A673 (cell line): ENCODE measurements around the gene XPNPEP3. TPM values are rescaled to one million over a fixed set of nuclear protein-coding genes. Genes with fewer than 3 reads are reported as not detected.
"Not testable (repeated sequence)": the region's sequence is repeated elsewhere in the genome, so short reads cannot be mapped to it uniquely, and the experiment has no call there.

Source experiments
- BruUV-seq: library from RNA; stranded (reverse); fragments of 400-500 nt; replicated peaks from 2 replicates; lab custom pipeline; 2021; lab: Mats Ljungman, UMichigan
- CTCF ChIA-PET: fragments of 300-600 bp; sonication (Branson Sonifier 250); formaldehyde crosslinking; loops from one replicate; lab custom pipeline; 2022; ENCODE audit warnings: antibody characterized with exemption; lab: Charles Lee
- POLR2A ChIA-PET: fragments of 300-600 bp; sonication (Branson Sonifier 250); formaldehyde crosslinking; loops from one replicate; lab custom pipeline; 2022; ENCODE audit warnings: antibody characterized with exemption; ENCODE audit not compliant: low non-redundant PET; lab: Charles Lee
- DNase-seq: peaks from one replicate; pipeline ENCODE4 v3.0.0-alpha.2; 2015; ENCODE audit warnings: low spot score
- H3K27ac ChIP-seq: fragments of 200-600 bp; sonication (generic); 2 replicates; pipeline ENCODE4 v1.5.1; 2016; ENCODE audit warnings: mixed run types, low read depth, mild to moderate bottlenecking, mixed read lengths, antibody characterized with exemption, low read length; ENCODE audit not compliant: poor library complexity, severe bottlenecking
- H3K27me3 ChIP-seq: fragments of 200-600 bp; sonication (generic); replicated peaks from 2 replicates; pipeline ENCODE4 v1.6.1; 2017; ENCODE audit warnings: mixed run types, low read depth, mild to moderate bottlenecking, mixed read lengths, antibody characterized with exemption, low read length; ENCODE audit not compliant: insufficient read depth, poor library complexity
- H3K36me3 ChIP-seq: fragments of 200-600 bp; sonication (generic); 2 replicates; pipeline ENCODE4 v1.6.1; 2016; ENCODE audit warnings: mixed run types, mild to moderate bottlenecking, mixed read lengths, antibody characterized with exemption, low read length; ENCODE audit not compliant: insufficient read depth, poor library complexity, severe bottlenecking
- H3K4me1 ChIP-seq: fragments of 200-600 bp; sonication (generic); 2 replicates; pipeline ENCODE4 v1.6.1; 2017; ENCODE audit warnings: mixed run types, mild to moderate bottlenecking, mixed read lengths, antibody characterized with exemption, low read length; ENCODE audit not compliant: insufficient read depth, poor library complexity, severe bottlenecking
- H3K4me3 ChIP-seq: fragments of 200-600 bp; sonication (generic); 2 replicates; pipeline ENCODE4 v1.5.1; 2016; ENCODE audit warnings: low read depth, mixed run types, mild to moderate bottlenecking, mixed read lengths, low read length; ENCODE audit not compliant: poor library complexity, severe bottlenecking
- H3K9me3 ChIP-seq: fragments of 200-600 bp; sonication (generic); 2 replicates; pipeline ENCODE4 v1.6.1; 2016; ENCODE audit warnings: mixed run types, low read depth, mild to moderate bottlenecking, mixed read lengths, antibody characterized with exemption, low read length; ENCODE audit not compliant: poor library complexity, severe bottlenecking
- CTCF ChIP-seq: fragments of 300-800, 200-600 bp; sonication (generic); conservative IDR thresholded peaks from 2 replicates; pipeline ENCODE4 v1.5.1; 2017; ENCODE audit warnings: low read depth, mild to moderate bottlenecking, antibody characterized with exemption, low read length, moderate library complexity, mixed read lengths
- EZH2 ChIP-seq: fragments of 200-600 bp; sonication (generic); IDR thresholded peaks from 2 replicates; pipeline ENCODE4 v1.6.1; 2017; ENCODE audit warnings: borderline replicate concordance, low read depth, mild to moderate bottlenecking, mixed read lengths, antibody characterized with exemption, low read length; ENCODE audit not compliant: poor library complexity, severe bottlenecking
- intact Hi-C: fragments of 100-400 bp; cut with micrococcal nuclease; formaldehyde crosslinking; loops from one replicate; pipeline ENCODE4 v1.10.0; 2022; ENCODE audit not compliant: unreplicated experiment
- total RNA-seq: library from RNA; stranded (reverse); gene quantifications from 2 replicates; pipeline ENCODE4 v1.2.3, GENCODE V29; 2021

The XPNPEP3 gene
- total RNA-seq, 1 experiment from 2014 or later, result 31.3 TPM

GRCh38 chr22:40867109-40867508 is 10.2 kb downstream of the XPNPEP3 start:
- POLR2A ChIA-PET, result no interaction called here
- Histone ChIP-seq H3K9me3 (no peaks in the 10 kb centered on the region), H3K4me3 (no peak overlapping the region), H3K27me3 (no peaks in the 10 kb centered on the region), H3K36me3 (peaks cover 18% of the 10 kb centered on the region), H3K27ac (no peak overlapping the region), H3K4me1 (peaks cover 4% of the 10 kb centered on the region)
- no peak for DNase-seq
- TF ChIP-seq CTCF, result no peak
- no peak for TF ChIP-seq EZH2
- CTCF ChIA-PET, result no interaction called here
- intact Hi-C loops, result no loop called here
- no TSS peak for BruUV-seq

GRCh38 chr22:40868379-40868778 is 11.4 kb downstream of the XPNPEP3 start:
- BruUV-seq, result not testable (repeated sequence)

GRCh38 chr22:40874016-40874415 is 17.1 kb downstream of the XPNPEP3 start:
- POLR2A ChIA-PET, result no interaction called here
- TF ChIP-seq CTCF (no peak), EZH2 (no peak)
- no peak overlapping the region for H3K27ac ChIP-seq
- no TSS peak for BruUV-seq
- peaks cover 19% of the 10 kb centered on the region for H3K36me3 ChIP-seq
- H3K27me3 ChIP-seq, result no peaks in the 10 kb centered on the region
- intact Hi-C loops, result no loop called here
- no peak for DNase-seq
- no peak overlapping the region for H3K4me3 ChIP-seq
- H3K9me3 ChIP-seq, result no peaks in the 10 kb centered on the region
- CTCF ChIA-PET, result no interaction called here
- peaks cover 14% of the 10 kb centered on the region for H3K4me1 ChIP-seq

More at GRCh38 chr22:40868379-40868778, 11.4 kb downstream of the XPNPEP3 start:
- H3K4me1 ChIP-seq, H3K27me3 ChIP-seq, H3K4me3 ChIP-seq, H3K27ac ChIP-seq, intact Hi-C loops, POLR2A ChIA-PET, CTCF ChIA-PET, DNase-seq, H3K9me3 ChIP-seq: not testable (repeated sequence)
- peaks cover 19% of the 10 kb centered on the region for H3K36me3 ChIP-seq

GRCh38 chr22:40875111-40875510 is 18.2 kb downstream of the XPNPEP3 start:
- H3K9me3 ChIP-seq, result no peaks in the 10 kb centered on the region
- no peak for DNase-seq
- no peak overlapping the region for H3K27ac ChIP-seq
- H3K36me3 ChIP-seq, result peaks cover 15% of the 10 kb centered on the region
- intact Hi-C loops, result no loop called here
- TF ChIP-seq CTCF (no peak), EZH2 (no peak)
- no peak overlapping the region for H3K4me3 ChIP-seq
- POLR2A ChIA-PET, result no interaction called here
- H3K4me1 ChIP-seq, result peaks cover 14% of the 10 kb centered on the region
- CTCF ChIA-PET, result no interaction called here
- no peaks in the 10 kb centered on the region for H3K27me3 ChIP-seq
- BruUV-seq, result no TSS peak
